Fibroblast of the aortic adventitia (primary cell): ENCODE measurements around the gene NNT. TPM values are rescaled to one million over a fixed set of nuclear protein-coding genes. Genes with fewer than 3 reads are reported as not detected.
"Not testable (repeated sequence)": the region's sequence is repeated elsewhere in the genome, so short reads cannot be mapped to it uniquely, and the experiment has no call there.

Experiments used
- DNase-seq: peaks from one replicate; pipeline ENCODE4 v3.0.0-alpha.2; 2010; ENCODE audit warnings: low read depth
- H3K4me3 ChIP-seq: 2 replicates; pipeline ENCODE4 v1.5.1; 2011; ENCODE audit warnings: low read depth, mild to moderate bottlenecking, control low read depth, low read length, moderate library complexity
- total RNA-seq: library from RNA; depleted of rRNA; stranded (reverse); fragments of >200 nt; gene quantifications from 2 replicates; pipeline ENCODE4 v1.2.3, GENCODE V29; 2012; ENCODE audit warnings: low replicate concordance
- TF ChIP-seq, protein P1 (sequence below): IDR thresholded peaks from 2 replicates; pipeline ENCODE4 v1.5.1; 2011; ENCODE audit warnings: mild to moderate bottlenecking, low read length, control low read depth, inconsistent platforms; ENCODE audit not compliant: insufficient read depth

Gene NNT
- total RNA-seq, 1 donor = 80.3 TPM

GRCh38 chr5:43570450-43571158 lies 32.4 kb upstream of the NNT start:
- no peak for DNase-seq
- TF ChIP-seq, protein P1, sequence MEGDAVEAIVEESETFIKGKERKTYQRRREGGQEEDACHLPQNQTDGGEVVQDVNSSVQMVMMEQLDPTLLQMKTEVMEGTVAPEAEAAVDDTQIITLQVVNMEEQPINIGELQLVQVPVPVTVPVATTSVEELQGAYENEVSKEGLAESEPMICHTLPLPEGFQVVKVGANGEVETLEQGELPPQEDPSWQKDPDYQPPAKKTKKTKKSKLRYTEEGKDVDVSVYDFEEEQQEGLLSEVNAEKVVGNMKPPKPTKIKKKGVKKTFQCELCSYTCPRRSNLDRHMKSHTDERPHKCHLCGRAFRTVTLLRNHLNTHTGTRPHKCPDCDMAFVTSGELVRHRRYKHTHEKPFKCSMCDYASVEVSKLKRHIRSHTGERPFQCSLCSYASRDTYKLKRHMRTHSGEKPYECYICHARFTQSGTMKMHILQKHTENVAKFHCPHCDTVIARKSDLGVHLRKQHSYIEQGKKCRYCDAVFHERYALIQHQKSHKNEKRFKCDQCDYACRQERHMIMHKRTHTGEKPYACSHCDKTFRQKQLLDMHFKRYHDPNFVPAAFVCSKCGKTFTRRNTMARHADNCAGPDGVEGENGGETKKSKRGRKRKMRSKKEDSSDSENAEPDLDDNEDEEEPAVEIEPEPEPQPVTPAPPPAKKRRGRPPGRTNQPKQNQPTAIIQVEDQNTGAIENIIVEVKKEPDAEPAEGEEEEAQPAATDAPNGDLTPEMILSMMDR = no peak
- H3K4me3 ChIP-seq = peak overlapping the region; percentile 36

- peak; percentile 67 for DNase-seq
- TF ChIP-seq, protein P1 = no peak
- H3K4me3 ChIP-seq = peak overlapping the region; percentile 36
Observed at GRCh38 chr5:43571237-43571636, 31.7 kb upstream of the NNT start.

DNA sequence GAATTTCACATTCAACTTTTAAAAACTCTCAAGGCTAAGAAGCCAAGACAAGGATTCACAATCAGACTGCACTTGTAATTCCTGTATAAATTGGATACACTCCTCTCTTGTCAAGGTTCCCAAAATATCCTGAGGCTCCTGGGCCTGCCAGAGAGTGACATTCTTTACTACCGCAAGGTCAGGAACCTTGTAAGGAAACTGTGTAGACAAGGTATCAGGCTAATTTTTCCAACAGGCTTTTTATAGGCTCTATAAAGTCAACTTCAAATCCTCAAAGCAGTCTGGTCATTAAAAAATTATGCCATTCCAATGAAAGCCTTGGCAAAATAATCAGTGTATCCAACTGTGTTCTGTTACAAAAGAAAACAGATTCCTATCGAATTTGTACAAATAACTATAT lies 30.6 kb upstream of the NNT start:
- peak; percentile 70 for DNase-seq
- TF ChIP-seq, protein P1 = no peak
- H3K4me3 ChIP-seq = no peak overlapping the region

DNA sequence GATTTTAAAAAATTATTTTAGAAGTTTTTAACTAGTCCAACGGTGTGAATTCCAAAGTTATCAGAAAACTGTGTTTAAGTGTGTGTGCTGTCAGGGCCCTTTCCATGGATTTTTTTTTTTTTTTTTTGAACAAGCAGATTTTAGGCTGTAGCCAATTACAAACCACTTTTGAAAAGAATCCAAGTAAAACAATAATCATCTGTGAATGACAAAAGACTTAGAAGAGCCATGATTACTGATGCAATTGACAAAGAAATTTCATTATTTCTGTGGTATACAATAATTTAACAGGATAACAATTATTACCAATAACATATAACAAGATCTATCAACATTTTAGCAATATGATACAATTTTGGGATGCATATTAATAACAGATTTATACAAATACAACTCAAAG lies 29.9 kb upstream of the NNT start:
- TF ChIP-seq, protein P1 = no peak
- DNase-seq = peak; percentile 73
- H3K4me3 ChIP-seq = no peak overlapping the region

DNA sequence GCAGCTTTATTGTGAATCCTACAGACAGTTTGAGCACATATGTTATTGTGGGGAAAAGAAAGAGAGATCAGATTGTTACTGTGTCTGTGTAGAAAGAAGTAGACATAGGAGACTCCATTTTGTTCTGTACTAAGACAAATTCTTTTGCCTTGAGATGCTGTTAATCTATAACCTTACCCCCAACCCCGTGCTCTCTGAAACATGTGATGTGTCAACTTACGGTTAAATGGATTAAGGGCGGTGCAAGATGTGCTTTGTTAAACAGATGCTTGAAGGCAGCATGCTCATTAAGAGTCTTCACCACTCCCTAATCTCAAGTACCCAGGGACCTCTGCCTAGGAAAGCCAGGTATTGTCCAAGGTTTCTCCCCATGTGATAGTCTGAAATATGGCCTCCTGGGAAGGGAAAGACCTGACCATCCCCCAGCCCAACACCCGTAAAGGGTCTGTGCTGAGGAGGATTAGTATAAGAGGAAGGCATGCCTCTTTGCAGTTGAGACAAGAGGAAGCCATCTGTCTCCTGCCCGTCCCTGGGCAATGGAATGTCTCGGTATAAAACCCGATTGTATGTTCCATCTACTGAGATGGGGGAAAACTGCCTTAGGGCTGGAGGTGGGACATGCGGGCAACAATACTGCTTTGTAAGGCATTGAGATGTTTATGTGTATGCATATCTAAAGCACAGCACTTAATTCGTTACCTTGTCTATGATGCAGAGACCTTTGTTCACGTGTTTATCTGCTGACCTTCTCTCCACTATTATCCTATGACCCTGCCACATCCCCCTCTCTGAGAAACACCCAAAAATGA lies 22.4 kb upstream of the NNT start:
- DNase-seq, H3K4me3 ChIP-seq: not testable (repeated sequence)

GRCh38 chr5:43581398-43581797 lies 21.6 kb upstream of the NNT start:
- TF ChIP-seq, protein P1 = no peak
- no peak for DNase-seq
- H3K4me3 ChIP-seq = no peak overlapping the region
